ENCODE measurements around the gene CACNA1C. TPM values are rescaled to one million over a fixed set of nuclear protein-coding genes. Genes with fewer than 3 reads are reported as not detected.

The CACNA1C gene
- total RNA-seq, 8 experiments from 2014 or later, result 0.97 to 36.4 (median 5.1) TPM

- in situ Hi-C loops (cut with MboI; ENCODE audit: low pct_unique_long_range_greater_than_20kb in 2 of 9, low sequenced_read_pairs in 9 of 9, unreplicated experiment in 9 of 9), result no loop called here
- 54 to 100% (median 81%) methylated on average over 2 to 7 of the region's 8 CpGs for WGBS, 10 experiments
- Histone ChIP-seq H3K4me3 (no peak overlapping the region), H3K27ac (no peak overlapping the region), H3K4me1 (replicated peaks in 1 of 2) (peaks cover 0 to 6% of the 10 kb centered on the region in 2 donors)
- ATAC-seq (replicated peaks in 6 of 8), result no peak
These were observed 441.9 kb downstream of the CACNA1C start for GRCh38 chr12:2494486-2495192.

- in situ Hi-C loops (cut with MboI; ENCODE audit: low pct_unique_long_range_greater_than_20kb in 2 of 9, low sequenced_read_pairs in 9 of 9, unreplicated experiment in 9 of 9), result no loop called here
- Histone ChIP-seq H3K4me1 (replicated peaks in 1 of 2) (peaks cover 0 to 6% of the 10 kb centered on the region in 2 donors), H3K4me3 (no peak overlapping the region), H3K27ac (no peak overlapping the region)
- 33 to 83% (median 80%) methylated on average over 1 to 6 of the region's 6 CpGs; no CpG with 5 or more reads in 5 of the 10 experiments for WGBS, 10 experiments
- no peak for ATAC-seq (replicated peaks in 6 of 8)
These were observed 442.8 kb downstream of the CACNA1C start for GRCh38 chr12:2495417-2496112.

DNA sequence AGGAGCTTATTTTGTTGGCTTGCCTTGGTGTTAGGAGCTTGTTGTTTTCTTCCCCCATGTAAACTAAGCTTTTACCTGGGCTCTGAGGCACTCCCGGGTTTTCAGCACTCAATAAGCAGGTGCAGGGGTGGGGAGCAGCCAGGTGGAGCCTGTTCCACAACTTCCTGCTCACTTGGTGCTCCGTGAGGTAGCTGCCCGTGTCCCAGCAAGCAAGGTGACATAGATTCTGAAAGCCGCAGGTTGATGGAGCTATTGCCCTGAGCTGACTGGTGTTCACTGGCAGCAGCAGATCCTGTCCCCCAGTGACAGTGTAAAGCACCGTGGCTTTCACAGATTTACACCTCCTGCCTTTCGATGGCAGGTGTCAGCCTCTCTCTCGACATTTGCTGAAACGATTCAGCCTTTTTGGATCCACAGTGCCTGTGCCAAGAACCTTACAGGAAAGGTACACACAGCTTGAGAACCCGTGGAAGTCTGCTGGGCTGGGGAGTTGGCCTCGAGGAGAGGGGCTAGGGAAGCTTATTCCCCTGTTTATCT is 446.2 kb downstream of the CACNA1C start:
- in situ Hi-C loops (cut with MboI; ENCODE audit: low pct_unique_long_range_greater_than_20kb in 2 of 9, low sequenced_read_pairs in 9 of 9, unreplicated experiment in 9 of 9), result no loop called here
- no peak overlapping the region for H3K4me3 ChIP-seq
- H3K4me1 ChIP-seq (replicated peaks in 1 of 2), result no peaks in the 10 kb centered on the region
- WGBS, 10 experiments, result 53 to 80% (median 65%) methylated on average over 2 to 7 of the region's 10 CpGs; no CpG with 5 or more reads in 5 of the 10 experiments
- no peak overlapping the region for H3K27ac ChIP-seq
- no peak for ATAC-seq (replicated peaks in 6 of 8)

GRCh38 chr12:2501464-2502191 is 448.8 kb downstream of the CACNA1C start:
- no peak for ATAC-seq (replicated peaks in 6 of 8)

GRCh38 chr12:2503036-2503435 is 450.2 kb downstream of the CACNA1C start:
- no peak overlapping the region for H3K27ac ChIP-seq
- ATAC-seq (replicated peaks in 6 of 8), result no peak
- in situ Hi-C loops (cut with MboI; ENCODE audit: low pct_unique_long_range_greater_than_20kb in 2 of 9, low sequenced_read_pairs in 9 of 9, unreplicated experiment in 9 of 9), result no loop called here
- 68 to 82% (median 78%) methylated on average over 1 to 5 of the region's 5 CpGs; no CpG with 5 or more reads in 6 of the 10 experiments for WGBS, 10 experiments
- no peak overlapping the region for H3K4me3 ChIP-seq
- H3K4me1 ChIP-seq (replicated peaks in 1 of 2), result no peaks in the 10 kb centered on the region

More at GRCh38 chr12:2501464-2502191, 448.8 kb downstream of the CACNA1C start:
- in situ Hi-C loops (cut with MboI; ENCODE audit: low pct_unique_long_range_greater_than_20kb in 2 of 9, low sequenced_read_pairs in 9 of 9, unreplicated experiment in 9 of 9), result no loop called here
- no peak overlapping the region for H3K27ac ChIP-seq
- H3K4me3 ChIP-seq, result no peak overlapping the region
- no peaks in the 10 kb centered on the region for H3K4me1 ChIP-seq (replicated peaks in 1 of 2)
- 0 to 80% (median 67%) methylated on average over 1 to 6 of the region's 14 CpGs; no CpG with 5 or more reads in 3 of the 10 experiments for WGBS, 10 experiments

- WGBS, 10 experiments, result 67 to 100% (median 95%) methylated on average over 1 to 6 of the region's 7 CpGs; no CpG with 5 or more reads in 3 of the 10 experiments
- Histone ChIP-seq H3K4me3 (no peak overlapping the region), H3K27ac (no peak overlapping the region), H3K4me1 (replicated peaks in 1 of 2) (no peaks in the 10 kb centered on the region)
- no peak for ATAC-seq (replicated peaks in 6 of 8)
- in situ Hi-C loops (cut with MboI; ENCODE audit: low pct_unique_long_range_greater_than_20kb in 2 of 9, low sequenced_read_pairs in 9 of 9, unreplicated experiment in 9 of 9), result no loop called here
These were observed 451.0 kb downstream of the CACNA1C start for GRCh38 chr12:2503762-2504161.

GRCh38 chr12:2504577-2504976 is 451.8 kb downstream of the CACNA1C start:
- whole genome bisulfite sequencing, 10 experiments, result 80 to 100% (median 89%) methylated on average over 1 to 11 of the region's 15 CpGs; no CpG with 5 or more reads in 1 of the 10 experiments
- in situ Hi-C loops (cut with MboI; ENCODE audit: low pct_unique_long_range_greater_than_20kb in 2 of 9, low sequenced_read_pairs in 9 of 9, unreplicated experiment in 9 of 9), result no loop called here
- Histone ChIP-seq H3K4me3 (no peak overlapping the region), H3K4me1 (replicated peaks in 1 of 2) (no peaks in the 10 kb centered on the region), H3K27ac (no peak overlapping the region)
- no peak for ATAC-seq (replicated peaks in 6 of 8)

GRCh38 chr12:2507814-2508213 is 455.0 kb downstream of the CACNA1C start:
- ATAC-seq (replicated peaks in 6 of 8), result peak in 3 of 8 experiments; percentile 23 to 44 (median 31)
- 28 to 92% (median 55%) methylated on average over 1 to 3 of the region's 7 CpGs; no CpG with 5 or more reads in 5 of the 10 experiments for WGBS, 10 experiments
- Histone ChIP-seq H3K4me3 (no peak overlapping the region), H3K27ac (no peak overlapping the region), H3K4me1 (replicated peaks in 1 of 2) (no peaks in the 10 kb centered on the region)
- in situ Hi-C loops (cut with MboI; ENCODE audit: low pct_unique_long_range_greater_than_20kb in 2 of 9, low sequenced_read_pairs in 9 of 9, unreplicated experiment in 9 of 9), result no loop called here

- no peak for ATAC-seq (replicated peaks in 6 of 8)
- Histone ChIP-seq H3K4me1 (replicated peaks in 1 of 2) (no peaks in the 10 kb centered on the region), H3K4me3 (no peak overlapping the region), H3K27ac (no peak overlapping the region)
- in situ Hi-C loops (cut with MboI; ENCODE audit: low pct_unique_long_range_greater_than_20kb in 2 of 9, low sequenced_read_pairs in 9 of 9, unreplicated experiment in 9 of 9), result no loop called here
- WGBS, 10 experiments, result 20 to 90% (median 80%) methylated on average over 1 to 4 of the region's 5 CpGs; no CpG with 5 or more reads in 3 of the 10 experiments
These were observed 456.4 kb downstream of the CACNA1C start for GRCh38 chr12:2509137-2509536.

- Histone ChIP-seq H3K4me3 (no peak overlapping the region), H3K4me1 (replicated peaks in 1 of 2) (no peaks in the 10 kb centered on the region), H3K27ac (no peak overlapping the region)
- peak in 4 of 8 experiments; percentile 33 to 76 (median 44) for ATAC-seq (replicated peaks in 6 of 8)
- in situ Hi-C loops (cut with MboI; ENCODE audit: low pct_unique_long_range_greater_than_20kb in 2 of 9, low sequenced_read_pairs in 9 of 9, unreplicated experiment in 9 of 9), result no loop called here
- WGBS, 10 experiments, result 50 to 75% (median 69%) methylated on average over 2 to 5 of the region's 5 CpGs; no CpG with 5 or more reads in 5 of the 10 experiments
These were observed 457.3 kb downstream of the CACNA1C start for GRCh38 chr12:2510045-2510444.

GRCh38 chr12:2513141-2514037 is 460.6 kb downstream of the CACNA1C start:
- 45 to 90% (median 77%) methylated on average over 2 to 10 of the region's 11 CpGs for WGBS, 10 experiments
- in situ Hi-C loops (cut with MboI; ENCODE audit: low pct_unique_long_range_greater_than_20kb in 2 of 9, low sequenced_read_pairs in 9 of 9, unreplicated experiment in 9 of 9), result no loop called here
- Histone ChIP-seq H3K4me1 (replicated peaks in 1 of 2) (no peaks in the 10 kb centered on the region), H3K4me3 (no peak overlapping the region), H3K27ac (no peak overlapping the region)
- ATAC-seq (replicated peaks in 6 of 8), result no peak

DNA sequence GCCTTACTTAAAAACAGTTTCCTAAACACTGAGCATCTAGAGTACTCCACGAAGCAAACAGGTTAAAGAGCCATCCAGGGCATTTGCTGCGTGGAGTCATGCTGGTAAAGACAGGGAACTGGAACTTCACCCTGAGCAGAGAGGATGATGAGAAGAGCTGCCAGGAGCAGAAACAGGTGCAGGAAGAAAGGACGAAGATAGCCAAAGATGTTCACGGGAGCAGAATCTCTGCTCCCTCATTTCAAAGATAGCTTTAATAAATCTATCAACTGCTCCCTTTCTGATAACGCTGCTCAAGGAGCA is 461.2 kb downstream of the CACNA1C start:
- Histone ChIP-seq H3K27ac (no peak overlapping the region), H3K4me3 (no peak overlapping the region), H3K4me1 (replicated peaks in 1 of 2) (no peaks in the 10 kb centered on the region)
- in situ Hi-C loops (cut with MboI; ENCODE audit: low pct_unique_long_range_greater_than_20kb in 2 of 9, low sequenced_read_pairs in 9 of 9, unreplicated experiment in 9 of 9), result no loop called here
- no peak for ATAC-seq (replicated peaks in 6 of 8)
- WGBS, 10 experiments, result 62 to 90% (median 81%) methylated on average over 2 to 5 of the region's 5 CpGs
